WTC11 (cell line): ENCODE results near the gene LRRFIP1. TPM values are rescaled to one million over a fixed set of nuclear protein-coding genes. Genes with fewer than 3 reads are reported as not detected.

Source experiments
- ATAC-seq: fragments of 200-7000 bp; cut with Tn5 transposase; 2 replicates; pipeline ENCODE4 v1.10.0; 2021; ENCODE audit warnings: mild to moderate bottlenecking, moderate library complexity
- CTCF ChIA-PET: fragments of 300-600 bp; sonication (Branson Sonifier 250); formaldehyde crosslinking; loops from one replicate; lab custom pipeline; 2021; ENCODE audit warnings: antibody characterized with exemption; lab: Charles Lee
- POLR2A ChIA-PET: fragments of 350-600 bp; sonication (Branson Sonifier 250); formaldehyde crosslinking; loops from one replicate; lab custom pipeline; 2021; ENCODE audit warnings: antibody characterized with exemption; lab: Charles Lee
- DNase-seq: peaks from one replicate; pipeline ENCODE4 v3.0.0; 2021; ENCODE audit warnings: low spot score
- H3K27ac Mint-ChIP-seq: 2 replicates; pipeline ENCODE4 v1.8.0; 2021; ENCODE audit warnings: mixed read lengths
- H3K27me3 Mint-ChIP-seq: 2 replicates; pipeline ENCODE4 v1.8.0; 2021; ENCODE audit warnings: low read depth, mild to moderate bottlenecking, moderate library complexity, mixed read lengths
- H3K36me3 Mint-ChIP-seq: 2 replicates; pipeline ENCODE4 v1.8.0; 2021; ENCODE audit warnings: mixed read lengths
- H3K4me1 Mint-ChIP-seq: 2 replicates; pipeline ENCODE4 v1.8.0; 2022; ENCODE audit warnings: mixed read lengths
- H3K4me3 Mint-ChIP-seq: 2 replicates; pipeline ENCODE4 v1.8.0; 2021; ENCODE audit warnings: mild to moderate bottlenecking, moderate library complexity, mixed read lengths
- H3K9me3 Mint-ChIP-seq: 2 replicates; pipeline ENCODE4 v1.8.0; 2021; ENCODE audit warnings: mixed read lengths
- AR ChIP-seq: fragments of 250-450 bp; sonication (Bioruptor Pico); IDR thresholded peaks from 2 replicates; pipeline ENCODE4 v1.9.0; 2021; ENCODE audit warnings: mild to moderate bottlenecking
- ATF6 ChIP-seq: sonication (generic); formaldehyde crosslinking; IDR thresholded peaks from 2 replicates; pipeline ENCODE4 v1.8.1; 2023; ENCODE audit warnings: mild to moderate bottlenecking, missing genetic modification reagents
- CREB1 ChIP-seq: sonication (generic); formaldehyde crosslinking; IDR thresholded peaks from 2 replicates; pipeline ENCODE4 v1.8.0; 2023; ENCODE audit warnings: mild to moderate bottlenecking, missing genetic modification reagents
- CTCF ChIP-seq: fragments of 200-600 bp; IDR thresholded peaks from 2 replicates; pipeline ENCODE4 v1.8.0; 2022; ENCODE audit warnings: antibody characterized with exemption
- E2F4 ChIP-seq: sonication (generic); formaldehyde crosslinking; IDR thresholded peaks from 2 replicates; pipeline ENCODE4 v1.8.1; 2022; ENCODE audit warnings: low read depth, mild to moderate bottlenecking, moderate library complexity, missing genetic modification reagents, borderline replicate concordance
- ESRRA ChIP-seq: sonication (generic); formaldehyde crosslinking; IDR thresholded peaks from 2 replicates; pipeline ENCODE4 v1.8.1; 2022; ENCODE audit warnings: mild to moderate bottlenecking, missing genetic modification reagents, borderline replicate concordance
- FOXJ3 ChIP-seq: sonication (generic); formaldehyde crosslinking; IDR thresholded peaks from 2 replicates; pipeline ENCODE4 v1.9.0; 2021; ENCODE audit warnings: missing genetic modification reagents, mild to moderate bottlenecking, borderline replicate concordance
- KAT7 ChIP-seq: sonication (generic); formaldehyde crosslinking; IDR thresholded peaks from 2 replicates; pipeline ENCODE4 v1.8.1; 2023; ENCODE audit warnings: missing genetic modification reagents, mild to moderate bottlenecking, borderline replicate concordance
- MLX ChIP-seq: sonication (generic); formaldehyde crosslinking; IDR thresholded peaks from 2 replicates; pipeline ENCODE4 v1.8.1; 2023; ENCODE audit warnings: mild to moderate bottlenecking, missing genetic modification reagents, moderate library complexity
- OVOL2 ChIP-seq: fragments of 250-450 bp; sonication (Bioruptor Pico); IDR thresholded peaks from 2 replicates; pipeline ENCODE4 v1.9.0; 2021; ENCODE audit warnings: mild to moderate bottlenecking, borderline replicate concordance
- TEAD1 ChIP-seq: sonication (generic); formaldehyde crosslinking; IDR thresholded peaks from 2 replicates; pipeline ENCODE4 v1.8.0; 2022; ENCODE audit warnings: mild to moderate bottlenecking, missing genetic modification reagents
- TEAD4 ChIP-seq: sonication (generic); formaldehyde crosslinking; IDR thresholded peaks from 2 replicates; pipeline ENCODE4 v1.8.0; 2022; ENCODE audit warnings: mild to moderate bottlenecking, missing genetic modification reagents
- ZNF121 ChIP-seq: sonication (generic); formaldehyde crosslinking; IDR thresholded peaks from 2 replicates; pipeline ENCODE4 v1.8.0; 2023; ENCODE audit warnings: missing genetic modification reagents
- ZNF281 ChIP-seq: sonication (generic); formaldehyde crosslinking; IDR thresholded peaks from 2 replicates; pipeline ENCODE4 v1.8.0; 2023; ENCODE audit warnings: mild to moderate bottlenecking, missing genetic modification reagents
- ZNF416 ChIP-seq: fragments of 250-450 bp; sonication (Bioruptor Pico); IDR thresholded peaks from 2 replicates; pipeline ENCODE4 v1.9.0; 2021; ENCODE audit warnings: mild to moderate bottlenecking, inconsistent platforms
- ZNF423 ChIP-seq: fragments of 250-450 bp; sonication (Bioruptor Pico); IDR thresholded peaks from 2 replicates; pipeline ENCODE4 v2.1.2; 2022; ENCODE audit warnings: mild to moderate bottlenecking, moderate library complexity
- total RNA-seq: library from RNA; stranded (reverse); gene quantifications from 3 replicates; pipeline ENCODE4 v1.2.3, GENCODE V29; 2021

Gene LRRFIP1
- total RNA-seq, 1 experiment from 2014 or later = 88.4 TPM

- TF ChIP-seq MLX = no peak
- no peak for TF ChIP-seq OVOL2 (CRISPR knock-in tag)
Observed at GRCh38 chr2:237790353-237790752, 163.0 kb downstream of the LRRFIP1 start (continued).

GRCh38 chr2:237791977-237792727 lies 164.8 kb downstream of the LRRFIP1 start:
- Mint-ChIP-seq H3K36me3 (peaks cover 13% of the 10 kb centered on the region), H3K27ac (no peak overlapping the region), H3K27me3 (no peaks in the 10 kb centered on the region), H3K4me3 (no peak overlapping the region), H3K4me1 (no peaks in the 10 kb centered on the region), H3K9me3 (peaks cover 13% of the 10 kb centered on the region)
- ATAC-seq (peak; percentile 93), DNase-seq (peak; percentile 38)
- ChIA-PET CTCF (no interaction called here), POLR2A (no interaction called here)
- TF ChIP-seq ZNF423 (CRISPR knock-in tag) (no peak), FOXJ3 (CRISPR knock-in tag) (no peak), AR (no peak), CREB1 (CRISPR knock-in tag) (no peak), TEAD1 (CRISPR knock-in tag) (no peak), ZNF281 (CRISPR knock-in tag) (no peak), ZNF416 (no peak), TEAD4 (CRISPR knock-in tag) (no peak), ESRRA (CRISPR knock-in tag) (no peak), E2F4 (no peak), CTCF (no peak), ZNF121 (CRISPR knock-in tag) (no peak), KAT7 (CRISPR knock-in tag) (no peak), ATF6 (CRISPR knock-in tag) (no peak)
